Stimulated activated effector memory CD8-positive, alpha-beta T cell treated with anti-CD3 and anti-CD28 coated beads, Interleukin-12 subunit alpha, Interleukin-12 subunit beta, amount 100 ng/mL, for 72 hours (primary cell): Measurements from ENCODE around the gene SRP68.

ENCODE experiments used
- ATAC-seq: fragments of 150-1000 bp; cut with Tn5 transposase; 2 replicates; pipeline ENCODE4 v1.10.0; 2021
- DNase-seq, 2 donors: peaks; one replicate each; pipeline ENCODE4 v3.0.0; 2021 to 2022; ENCODE audit warnings: low spot score in 2 of 2
- H3K27ac Mint-ChIP-seq: one replicate; pipeline ENCODE4 v1.8.0; 2022; ENCODE audit warnings: mild to moderate bottlenecking, mixed read lengths
- H3K36me3 Mint-ChIP-seq: one replicate; pipeline ENCODE4 v1.8.0; 2022; ENCODE audit warnings: mild to moderate bottlenecking, mixed read lengths
- H3K4me1 Mint-ChIP-seq: one replicate; pipeline ENCODE4 v1.8.0; 2022; ENCODE audit warnings: mixed read lengths
- H3K4me3 Mint-ChIP-seq: one replicate; pipeline ENCODE4 v1.8.0; 2022; ENCODE audit warnings: mild to moderate bottlenecking, mixed read lengths
- H3K9me3 Mint-ChIP-seq: one replicate; pipeline ENCODE4 v1.8.0; 2022; ENCODE audit warnings: mixed read lengths

The SRP68 gene

GRCh38 chr17:76025294-76025693, 47.0 kb downstream of the SRP68 start:
- no peaks in the 10 kb centered on the region for H3K36me3 Mint-ChIP-seq
- H3K27ac Mint-ChIP-seq = no peak overlapping the region
- ATAC-seq = no peak

DNA sequence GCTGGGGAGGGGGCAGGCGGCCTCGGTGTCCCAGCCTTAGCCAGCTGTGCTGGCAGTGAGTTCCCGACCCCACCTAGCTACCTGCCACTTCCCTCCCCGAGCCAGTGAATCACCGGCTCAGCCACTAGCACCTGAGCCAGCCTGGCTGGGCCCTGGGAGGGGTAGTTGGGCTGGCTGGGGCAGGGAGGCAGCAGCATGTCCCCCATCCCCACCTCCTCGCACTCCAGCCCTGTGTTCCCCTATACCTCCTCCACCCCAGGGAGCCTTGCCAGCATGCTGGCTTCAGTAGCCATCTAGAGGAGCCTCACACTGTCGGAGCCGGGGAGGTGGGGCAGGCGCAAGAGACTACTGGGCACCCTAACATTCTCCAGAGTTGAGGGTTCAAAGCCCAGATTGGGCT, 48.0 kb downstream of the SRP68 start:
- Mint-ChIP-seq H3K9me3 (no peaks in the 10 kb centered on the region), H3K4me1 (peaks cover 12% of the 10 kb centered on the region), H3K4me3 (no peak overlapping the region), H3K27ac (no peak overlapping the region), H3K36me3 (no peaks in the 10 kb centered on the region)
- ATAC-seq = no peak
- no peak for DNase-seq

More at GRCh38 chr17:76025294-76025693, 47.0 kb downstream of the SRP68 start:
- no peak overlapping the region for H3K4me3 Mint-ChIP-seq
- H3K9me3 Mint-ChIP-seq = no peaks in the 10 kb centered on the region
- DNase-seq = no peak
- peaks cover 12% of the 10 kb centered on the region for H3K4me1 Mint-ChIP-seq

GRCh38 chr17:76023900-76024237, 48.4 kb downstream of the SRP68 start:
- Mint-ChIP-seq H3K27ac (no peak overlapping the region), H3K4me3 (no peak overlapping the region), H3K9me3 (no peaks in the 10 kb centered on the region), H3K4me1 (peaks cover 8% of the 10 kb centered on the region), H3K36me3 (no peaks in the 10 kb centered on the region)
- DNase-seq (no peak), ATAC-seq (no peak)

DNA sequence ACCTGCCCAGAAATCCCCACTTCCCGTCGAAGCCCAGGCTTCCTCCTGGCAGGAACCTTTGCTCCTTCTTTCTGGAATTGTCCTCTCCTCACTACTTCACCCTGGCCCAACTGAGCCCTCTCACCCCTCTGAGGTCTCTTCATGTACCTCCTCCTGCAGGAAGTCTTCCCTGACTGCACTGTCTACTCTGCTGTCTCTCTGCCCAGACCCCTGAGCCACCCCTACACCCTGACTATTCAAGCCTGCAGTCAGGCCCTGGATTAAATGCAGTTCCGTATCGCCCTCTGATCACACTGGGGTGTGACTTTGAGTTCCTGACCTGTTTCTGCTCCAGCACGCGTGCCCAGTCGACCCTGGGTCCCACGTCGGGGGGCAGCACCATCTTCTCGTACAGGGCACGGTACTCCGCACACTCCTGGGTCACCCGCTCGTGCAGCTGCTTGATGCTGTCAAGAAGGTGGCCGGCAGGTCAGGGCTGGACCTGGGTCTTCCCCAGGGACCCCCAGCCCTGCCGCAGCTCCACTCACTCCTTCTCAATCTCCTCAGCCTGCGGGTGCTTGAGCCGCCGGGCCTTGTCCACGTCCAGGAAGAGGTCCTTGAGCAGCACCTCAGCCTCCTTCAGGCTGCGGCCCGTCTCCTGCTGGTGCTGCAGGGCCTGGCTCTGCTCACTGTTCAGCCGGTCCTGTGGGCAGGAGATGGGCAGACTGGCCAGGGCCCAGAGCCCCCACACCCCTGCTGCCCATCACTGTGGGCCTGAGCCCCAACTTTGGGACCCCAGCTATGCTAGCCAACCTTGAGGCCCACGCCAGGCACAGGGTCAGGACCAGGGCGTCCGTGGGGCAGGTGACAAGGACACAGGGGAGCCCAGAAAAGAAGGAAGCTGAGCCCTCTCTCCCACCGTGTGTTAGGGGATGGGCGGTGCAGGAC, 49.1 kb downstream of the SRP68 start:
- Mint-ChIP-seq H3K36me3 (no peaks in the 10 kb centered on the region), H3K27ac (no peak overlapping the region), H3K4me3 (no peak overlapping the region), H3K9me3 (no peaks in the 10 kb centered on the region), H3K4me1 (peaks cover 8% of the 10 kb centered on the region)
- no peak for ATAC-seq
- DNase-seq = no peak

GRCh38 chr17:76022285-76022684, 50.0 kb downstream of the SRP68 start:
- ATAC-seq (no peak), DNase-seq (no peak)
- no peak overlapping the region for H3K27ac Mint-ChIP-seq
- H3K36me3 Mint-ChIP-seq = no peaks in the 10 kb centered on the region
- H3K9me3 Mint-ChIP-seq = no peaks in the 10 kb centered on the region
- H3K4me1 Mint-ChIP-seq = peaks cover 8% of the 10 kb centered on the region
- no peak overlapping the region for H3K4me3 Mint-ChIP-seq

DNA sequence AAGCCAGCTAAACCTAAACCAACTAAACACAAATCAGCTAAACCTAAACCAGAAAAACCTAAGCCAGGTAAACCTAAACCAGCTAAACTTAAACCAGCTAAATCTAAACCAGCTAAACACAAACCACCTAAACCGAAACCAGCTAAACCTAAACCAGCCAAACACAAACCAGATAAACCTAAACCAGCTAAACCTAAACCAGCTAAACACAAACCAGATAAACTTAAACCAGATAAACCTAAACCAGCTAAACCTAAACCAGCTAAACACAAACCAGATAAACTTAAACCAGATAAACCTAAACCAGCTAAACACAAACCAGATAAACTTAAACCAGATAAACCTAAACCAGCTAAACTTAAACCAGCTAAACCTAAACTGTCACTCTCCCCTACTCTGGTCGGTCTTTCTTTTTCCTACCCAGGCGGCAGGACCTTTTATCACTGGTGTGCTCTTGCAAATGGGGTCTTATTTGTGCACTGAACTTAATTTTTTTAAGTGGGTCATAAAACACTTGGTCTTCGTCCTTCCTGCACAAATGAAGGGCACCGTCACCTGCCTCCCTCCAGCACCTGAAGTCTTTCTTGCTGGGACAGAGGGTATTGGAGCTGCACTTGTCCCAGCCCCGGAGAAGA, 52.4 kb downstream of the SRP68 start:
- H3K9me3 Mint-ChIP-seq = no peaks in the 10 kb centered on the region
- peaks cover 8% of the 10 kb centered on the region for H3K4me1 Mint-ChIP-seq
- H3K36me3 Mint-ChIP-seq = no peaks in the 10 kb centered on the region
- H3K4me3 Mint-ChIP-seq = no peak overlapping the region
- DNase-seq (no peak), ATAC-seq (no peak)
- no peak overlapping the region for H3K27ac Mint-ChIP-seq

GRCh38 chr17:76018801-76019200, 53.5 kb downstream of the SRP68 start:
- Mint-ChIP-seq H3K4me3 (no peak overlapping the region), H3K36me3 (no peaks in the 10 kb centered on the region), H3K9me3 (no peaks in the 10 kb centered on the region), H3K27ac (no peak overlapping the region), H3K4me1 (peaks cover 15% of the 10 kb centered on the region)
- DNase-seq (no peak), ATAC-seq (no peak)

DNA sequence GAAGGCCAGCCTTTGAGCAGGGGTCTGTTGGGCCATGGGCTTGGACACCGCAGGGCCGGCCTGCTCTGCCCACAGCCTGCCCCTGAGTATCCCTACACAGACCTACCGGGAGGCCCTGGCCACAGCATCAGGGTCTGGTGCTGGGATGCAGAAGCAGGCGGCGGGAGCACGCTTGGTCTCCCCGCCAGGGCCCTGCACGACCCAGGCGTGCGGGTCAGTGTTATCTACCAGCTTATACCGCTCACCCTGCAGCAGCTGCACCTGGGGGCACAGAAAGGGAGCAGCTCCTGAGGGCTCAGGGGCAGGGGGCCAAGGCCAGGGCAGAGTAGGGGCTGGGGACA, 54.0 kb downstream of the SRP68 start:
- DNase-seq (no peak), ATAC-seq (no peak)
- H3K36me3 Mint-ChIP-seq = no peaks in the 10 kb centered on the region
- H3K4me1 Mint-ChIP-seq = peaks cover 19% of the 10 kb centered on the region
- H3K4me3 Mint-ChIP-seq = no peak overlapping the region
- H3K9me3 Mint-ChIP-seq = no peaks in the 10 kb centered on the region
- no peak overlapping the region for H3K27ac Mint-ChIP-seq

GRCh38 chr17:76017481-76018339, 54.6 kb downstream of the SRP68 start:
- Mint-ChIP-seq H3K27ac (peak overlapping the region; percentile 10), H3K4me3 (no peak overlapping the region), H3K36me3 (no peaks in the 10 kb centered on the region), H3K9me3 (no peaks in the 10 kb centered on the region), H3K4me1 (peaks cover 19% of the 10 kb centered on the region)
- ATAC-seq (no peak), DNase-seq (no peak)

GRCh38 chr17:76014925-76015261, 57.4 kb downstream of the SRP68 start:
- H3K4me1 Mint-ChIP-seq = peaks cover 19% of the 10 kb centered on the region
- no peak overlapping the region for H3K4me3 Mint-ChIP-seq
- no peak for DNase-seq
- no peaks in the 10 kb centered on the region for H3K9me3 Mint-ChIP-seq
- H3K27ac Mint-ChIP-seq = no peak overlapping the region
- ATAC-seq = no peak
- H3K36me3 Mint-ChIP-seq = no peaks in the 10 kb centered on the region

DNA sequence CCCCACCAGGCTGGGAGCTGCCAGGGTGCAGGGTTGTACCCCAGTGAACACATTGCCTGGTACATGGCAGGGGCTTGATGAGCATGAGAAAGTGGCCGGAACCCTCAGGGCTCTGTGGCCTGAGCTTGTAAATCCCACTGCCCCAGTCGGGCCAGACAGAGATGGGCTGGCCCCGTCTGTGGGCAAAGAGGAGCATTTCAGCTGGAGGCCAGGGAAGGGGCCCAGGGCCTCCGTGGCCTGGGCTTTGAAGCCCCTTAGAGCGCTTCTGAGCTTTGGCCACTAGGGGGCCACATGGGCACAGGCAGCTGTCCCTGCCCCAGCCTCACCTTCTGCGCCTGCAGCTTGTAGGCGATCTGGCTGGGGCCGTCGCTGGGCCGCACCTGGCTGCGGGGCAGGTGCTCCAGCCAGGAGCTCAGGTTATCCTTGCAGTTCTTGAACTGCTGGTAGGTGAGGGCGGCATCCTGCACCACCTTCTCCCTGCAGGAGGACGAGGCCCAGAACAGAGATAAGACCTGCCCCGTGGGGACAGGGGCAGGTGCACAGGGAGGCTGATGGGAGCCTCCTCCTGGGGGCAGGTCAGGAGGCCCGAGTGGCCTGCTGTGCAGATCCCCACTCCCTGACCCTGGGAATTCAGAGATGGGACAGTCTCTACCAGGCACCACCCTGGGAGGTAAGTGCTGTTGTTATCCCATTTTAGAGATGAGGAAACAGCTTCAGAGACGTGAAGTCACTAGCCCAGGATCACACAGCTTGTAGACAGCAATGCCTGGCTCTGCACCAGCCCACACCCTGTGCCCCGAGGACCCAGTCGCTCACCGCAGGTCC, 58.0 kb downstream of the SRP68 start:
- Mint-ChIP-seq H3K36me3 (peaks cover 3% of the 10 kb centered on the region), H3K9me3 (no peaks in the 10 kb centered on the region), H3K4me1 (peaks cover 21% of the 10 kb centered on the region), H3K4me3 (no peak overlapping the region), H3K27ac (peak overlapping the region; percentile 73)
- peak; percentile 90 for ATAC-seq
- peak; percentile 68 to 87 for DNase-seq

DNA sequence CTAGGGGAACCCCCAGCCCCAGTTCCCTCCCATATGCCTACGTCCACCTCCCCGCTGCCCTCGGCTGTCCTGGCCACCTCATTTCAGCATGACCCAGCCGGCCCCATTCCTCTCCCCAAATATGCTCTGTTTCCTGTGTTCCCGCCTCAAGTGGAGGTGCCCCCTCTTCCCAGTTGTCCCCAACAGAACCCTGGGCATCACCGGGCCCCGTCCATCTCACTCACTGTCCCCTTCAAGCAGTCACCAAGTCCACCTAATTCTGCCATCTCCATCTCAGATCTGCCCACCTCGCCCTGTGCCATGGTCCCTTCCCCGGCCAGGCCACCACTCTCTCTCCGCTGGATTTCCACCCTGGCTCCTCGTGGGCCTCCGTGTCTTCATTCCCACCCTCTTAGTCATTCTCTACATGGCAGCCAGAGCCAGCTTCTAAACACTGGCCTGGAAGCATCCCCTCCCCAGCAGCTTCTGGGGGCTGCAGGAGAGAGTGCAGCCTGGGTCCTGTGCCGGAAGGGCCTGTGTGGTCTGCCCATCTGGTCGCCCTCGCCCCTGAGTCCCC, 58.9 kb downstream of the SRP68 start:
- H3K4me3 Mint-ChIP-seq = no peak overlapping the region
- ATAC-seq = no peak
- H3K9me3 Mint-ChIP-seq = no peaks in the 10 kb centered on the region
- H3K27ac Mint-ChIP-seq = peak overlapping the region; percentile 32
- H3K36me3 Mint-ChIP-seq = peaks cover 6% of the 10 kb centered on the region
- DNase-seq = no peak
- peaks cover 24% of the 10 kb centered on the region for H3K4me1 Mint-ChIP-seq

DNA sequence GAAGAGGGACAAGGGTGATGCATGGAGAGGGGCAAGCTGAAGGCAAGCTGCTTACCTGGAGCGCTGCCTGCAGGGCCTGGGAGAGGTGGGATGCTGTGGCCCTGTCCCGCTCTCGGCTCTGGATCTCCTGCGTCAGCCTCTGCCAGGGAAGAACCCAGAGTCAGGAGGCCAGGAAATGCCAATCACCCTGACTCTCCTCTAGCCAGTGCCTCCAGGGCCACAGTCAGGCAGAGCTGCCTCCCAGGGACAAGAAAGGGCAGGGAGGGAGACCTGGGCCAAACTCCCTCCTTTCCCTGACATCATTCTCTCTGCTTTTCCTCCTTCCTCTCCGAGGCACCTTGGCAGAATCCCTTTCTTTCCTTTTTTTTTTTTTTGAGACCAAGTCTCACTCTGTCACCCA, 60.4 kb downstream of the SRP68 start:
- ATAC-seq (no peak), DNase-seq (no peak)
- H3K4me1 Mint-ChIP-seq = peaks cover 24% of the 10 kb centered on the region
- peaks cover 6% of the 10 kb centered on the region for H3K36me3 Mint-ChIP-seq
- peak overlapping the region; percentile 20 for H3K27ac Mint-ChIP-seq
- H3K9me3 Mint-ChIP-seq = no peaks in the 10 kb centered on the region
- no peak overlapping the region for H3K4me3 Mint-ChIP-seq

DNA sequence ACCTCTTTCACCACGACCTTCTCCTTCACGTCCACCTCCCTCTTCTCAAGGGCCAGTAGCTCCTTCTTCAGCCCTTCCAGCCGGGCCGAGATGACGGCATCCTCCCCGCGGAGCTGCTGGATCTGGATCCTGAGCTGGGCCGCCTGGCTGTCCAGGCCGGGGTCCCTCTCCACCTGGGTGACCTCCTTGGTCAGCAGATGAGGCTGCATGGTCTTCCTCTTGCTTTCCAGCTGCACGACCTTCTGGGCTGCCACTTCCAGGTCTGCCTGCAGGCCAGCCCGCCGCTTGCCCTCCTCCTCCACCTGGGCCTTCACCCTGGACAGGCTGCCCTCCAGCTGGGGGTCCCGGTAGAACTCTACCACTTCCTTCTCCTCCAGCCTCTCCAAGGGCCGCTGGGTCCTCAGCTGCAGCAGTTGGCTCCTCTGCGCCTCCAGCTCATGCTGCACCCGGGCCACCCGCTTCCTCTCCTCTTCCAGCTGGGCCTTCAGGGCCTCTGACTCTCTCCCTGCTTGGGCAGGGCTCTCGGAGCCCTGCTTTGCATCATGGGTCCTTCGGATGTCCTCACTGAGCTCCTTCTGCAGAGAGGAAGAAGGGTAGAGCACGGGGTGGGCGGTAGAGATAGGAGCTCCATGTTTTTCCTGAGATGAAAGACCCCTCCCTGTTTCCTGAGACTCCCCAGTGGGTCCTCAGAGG, 62.2 kb downstream of the SRP68 start:
- ATAC-seq = no peak
- no peak for DNase-seq
- H3K27ac Mint-ChIP-seq = no peak overlapping the region
- H3K4me1 Mint-ChIP-seq = peaks cover 32% of the 10 kb centered on the region
- H3K9me3 Mint-ChIP-seq = no peaks in the 10 kb centered on the region
- peaks cover 6% of the 10 kb centered on the region for H3K36me3 Mint-ChIP-seq
- no peak overlapping the region for H3K4me3 Mint-ChIP-seq
